Type B pancreatic cell (in vitro differentiated cells): ENCODE data around the gene KCNC1. TPM values are rescaled to one million over a fixed set of nuclear protein-coding genes. Genes with fewer than 3 reads are reported as not detected.

Experiments
- DNase-seq: peaks from one replicate; pipeline ENCODE4 v3.0.0; 2021; ENCODE audit warnings: mixed read lengths; ENCODE audit not compliant: unreplicated experiment; ENCODE audit errors: extremely low spot score
- H3K27ac Mint-ChIP-seq: 2 replicates; pipeline ENCODE4 v1.8.0; 2021; ENCODE audit warnings: mild to moderate bottlenecking, mixed read lengths
- H3K27me3 Mint-ChIP-seq: 2 replicates; pipeline ENCODE4 v1.8.0; 2021; ENCODE audit warnings: mixed read lengths
- H3K36me3 Mint-ChIP-seq: 2 replicates; pipeline ENCODE4 v1.8.0; 2021; ENCODE audit warnings: mixed read lengths
- H3K4me1 Mint-ChIP-seq: one replicate; pipeline ENCODE4 v1.8.0; 2021; ENCODE audit warnings: mixed read lengths; ENCODE audit not compliant: unreplicated experiment
- H3K4me3 Mint-ChIP-seq: 2 replicates; pipeline ENCODE4 v1.8.0; 2021; ENCODE audit warnings: mild to moderate bottlenecking, mixed read lengths
- H3K9me3 Mint-ChIP-seq: 2 replicates; pipeline ENCODE4 v1.8.0; 2021; ENCODE audit warnings: mixed read lengths
- total RNA-seq: library from RNA; stranded (reverse); gene quantifications from 2 replicates; pipeline ENCODE4 v1.2.1, GENCODE V29; 2021; ENCODE audit warnings: low replicate concordance
- TF ChIP-seq, protein P1 (sequence below): fragments of 200-600 bp; sonication (generic); conservative IDR thresholded peaks from 2 replicates; pipeline ENCODE4 v1.5.0; 2021; ENCODE audit warnings: antibody characterized with exemption, mild to moderate bottlenecking

Gene KCNC1
- total RNA-seq, 1 donor from 2014 or later: 2.8 TPM

DNA sequence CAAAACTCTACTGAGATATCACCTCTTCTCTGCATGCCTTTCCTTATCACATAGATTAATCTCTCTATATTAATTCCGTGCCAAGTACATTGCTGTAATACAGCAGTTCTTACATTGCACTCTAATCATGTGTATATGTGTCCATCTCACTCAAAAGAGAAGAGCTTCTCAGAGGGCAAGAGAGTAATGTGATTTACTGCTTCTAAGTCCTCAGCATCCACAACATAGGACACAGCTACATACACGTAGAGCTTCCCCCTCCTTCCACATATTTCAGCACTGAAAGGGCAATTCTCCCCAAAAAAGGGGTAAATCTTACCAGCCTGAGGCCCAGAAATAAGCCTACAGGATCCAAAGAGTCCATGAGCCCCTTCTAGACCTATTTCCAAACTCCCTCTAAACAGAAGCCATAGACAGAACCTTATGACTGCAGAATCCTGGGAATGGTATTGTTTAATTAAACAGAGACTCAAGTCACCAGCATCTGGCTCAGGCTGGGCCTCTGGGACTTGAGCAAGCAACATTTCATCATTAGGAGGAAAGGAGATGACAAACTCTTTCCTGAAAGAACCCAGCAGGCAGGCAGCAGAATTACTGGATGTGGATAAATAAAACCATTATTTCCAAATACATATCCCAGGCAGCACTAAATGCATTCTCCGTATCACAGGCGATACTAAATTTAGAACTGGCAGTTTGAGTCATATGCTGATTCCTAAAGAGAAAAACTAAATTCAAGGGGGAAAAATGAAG lies 87.2 kb downstream of the KCNC1 start:
- Mint-ChIP-seq H3K4me3 (no peak overlapping the region), H3K36me3 (no peaks in the 10 kb centered on the region), H3K27ac (no peak overlapping the region), H3K9me3 (no peaks in the 10 kb centered on the region), H3K27me3 (peaks cover 3% of the 10 kb centered on the region), H3K4me1 (peaks cover 5% of the 10 kb centered on the region)
- no peak for DNase-seq
- TF ChIP-seq, protein P1, sequence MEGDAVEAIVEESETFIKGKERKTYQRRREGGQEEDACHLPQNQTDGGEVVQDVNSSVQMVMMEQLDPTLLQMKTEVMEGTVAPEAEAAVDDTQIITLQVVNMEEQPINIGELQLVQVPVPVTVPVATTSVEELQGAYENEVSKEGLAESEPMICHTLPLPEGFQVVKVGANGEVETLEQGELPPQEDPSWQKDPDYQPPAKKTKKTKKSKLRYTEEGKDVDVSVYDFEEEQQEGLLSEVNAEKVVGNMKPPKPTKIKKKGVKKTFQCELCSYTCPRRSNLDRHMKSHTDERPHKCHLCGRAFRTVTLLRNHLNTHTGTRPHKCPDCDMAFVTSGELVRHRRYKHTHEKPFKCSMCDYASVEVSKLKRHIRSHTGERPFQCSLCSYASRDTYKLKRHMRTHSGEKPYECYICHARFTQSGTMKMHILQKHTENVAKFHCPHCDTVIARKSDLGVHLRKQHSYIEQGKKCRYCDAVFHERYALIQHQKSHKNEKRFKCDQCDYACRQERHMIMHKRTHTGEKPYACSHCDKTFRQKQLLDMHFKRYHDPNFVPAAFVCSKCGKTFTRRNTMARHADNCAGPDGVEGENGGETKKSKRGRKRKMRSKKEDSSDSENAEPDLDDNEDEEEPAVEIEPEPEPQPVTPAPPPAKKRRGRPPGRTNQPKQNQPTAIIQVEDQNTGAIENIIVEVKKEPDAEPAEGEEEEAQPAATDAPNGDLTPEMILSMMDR: no peak

DNA sequence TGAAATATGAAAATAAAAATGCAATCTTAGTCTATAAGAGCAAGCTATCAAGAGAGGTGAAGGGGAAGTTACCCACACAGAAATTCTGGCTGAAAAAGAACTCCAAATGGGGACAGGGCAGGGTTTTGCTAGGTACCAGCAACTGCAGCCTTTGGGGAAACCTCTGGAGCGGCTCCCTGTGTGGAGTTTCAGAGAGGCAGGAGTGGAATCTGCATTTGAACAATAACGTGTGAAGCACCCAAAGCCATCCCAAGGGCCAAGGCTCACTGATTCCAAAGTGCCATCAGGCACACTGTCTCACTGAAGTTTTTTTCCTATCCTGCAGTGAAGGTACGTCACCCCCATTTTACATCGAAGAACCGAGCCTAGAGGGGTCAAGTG lies 87.8 kb downstream of the KCNC1 start:
- peaks cover 3% of the 10 kb centered on the region for H3K27me3 Mint-ChIP-seq
- no peak overlapping the region for H3K4me3 Mint-ChIP-seq
- H3K36me3 Mint-ChIP-seq: no peaks in the 10 kb centered on the region

DNA sequence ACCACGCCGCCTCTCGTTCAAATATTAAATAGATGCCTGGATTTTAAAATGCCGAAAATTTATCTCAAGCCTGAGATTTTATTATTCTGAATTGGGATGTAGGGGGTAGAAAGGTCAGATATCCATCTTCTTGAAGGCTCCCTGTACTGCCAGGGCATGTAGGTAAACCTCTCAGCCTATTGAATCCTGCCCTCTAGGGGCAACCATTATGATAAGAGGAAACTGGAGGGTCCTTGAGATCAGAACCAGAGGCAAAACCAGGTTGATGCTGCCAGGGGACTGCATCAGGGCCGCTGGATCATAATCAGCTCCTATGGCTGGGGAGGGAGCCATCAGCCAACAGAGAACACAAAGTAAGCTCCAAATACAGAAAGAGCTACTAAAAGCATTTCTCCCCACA lies 92.4 kb downstream of the KCNC1 start:
- H3K27ac Mint-ChIP-seq: no peak overlapping the region
- no peak overlapping the region for H3K4me3 Mint-ChIP-seq
- TF ChIP-seq, protein P1: peak; percentile 52
- H3K4me1 Mint-ChIP-seq: peaks cover 3% of the 10 kb centered on the region
- H3K9me3 Mint-ChIP-seq: no peaks in the 10 kb centered on the region
- no peaks in the 10 kb centered on the region for H3K36me3 Mint-ChIP-seq
- no peaks in the 10 kb centered on the region for H3K27me3 Mint-ChIP-seq
- no peak for DNase-seq

More for the DNA sequence above, 87.8 kb downstream of the KCNC1 start:
- Mint-ChIP-seq H3K4me1 (peaks cover 5% of the 10 kb centered on the region), H3K9me3 (no peaks in the 10 kb centered on the region), H3K27ac (no peak overlapping the region)
- no peak for DNase-seq
- TF ChIP-seq, protein P1: no peak

DNA sequence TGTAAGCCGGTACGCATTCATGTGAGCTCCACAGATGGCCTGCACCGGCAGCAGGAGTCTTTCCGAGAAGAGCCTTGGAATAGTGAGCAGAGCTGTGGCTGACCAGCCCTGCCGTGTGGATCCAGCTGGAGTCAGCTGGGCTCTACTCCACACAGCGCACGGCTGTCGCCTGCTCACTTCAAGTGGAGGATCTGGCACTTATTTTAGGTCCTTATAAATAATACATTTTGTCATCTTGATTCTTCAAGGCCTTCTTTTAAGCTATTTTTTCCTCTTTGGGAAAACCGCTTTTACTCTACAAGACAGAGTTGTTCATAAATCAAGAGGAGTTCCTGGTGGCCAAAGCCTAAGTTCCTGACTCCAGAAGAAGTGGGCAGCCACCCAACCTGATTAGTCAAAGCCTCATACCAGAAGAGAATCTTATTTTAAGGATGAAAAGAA lies 93.8 kb downstream of the KCNC1 start:
- H3K9me3 Mint-ChIP-seq: no peaks in the 10 kb centered on the region
- no peak overlapping the region for H3K27ac Mint-ChIP-seq
- no peak overlapping the region for H3K4me3 Mint-ChIP-seq
- TF ChIP-seq, protein P1: no peak
- no peaks in the 10 kb centered on the region for H3K27me3 Mint-ChIP-seq
- no peak for DNase-seq
- H3K36me3 Mint-ChIP-seq: no peaks in the 10 kb centered on the region
- no peaks in the 10 kb centered on the region for H3K4me1 Mint-ChIP-seq

DNA sequence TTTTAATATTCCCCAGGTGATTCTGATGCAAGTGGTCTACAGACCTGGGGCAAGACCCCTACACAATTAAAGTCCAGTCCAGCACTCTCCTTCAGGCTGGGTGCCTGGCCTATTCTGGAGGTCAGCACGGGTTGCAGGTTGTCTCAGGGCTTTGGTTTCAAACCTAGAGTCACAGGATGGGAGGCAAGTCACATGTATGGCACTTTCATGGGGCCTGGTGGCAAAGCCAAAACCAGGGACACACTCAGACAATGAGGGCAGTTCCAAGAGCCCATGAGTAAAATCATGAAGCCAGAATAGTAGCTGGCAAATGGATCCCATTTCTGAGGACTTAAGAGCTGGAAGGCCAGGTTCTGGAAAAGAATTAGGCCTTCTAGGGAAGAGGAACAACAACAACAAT lies 96.6 kb downstream of the KCNC1 start:
- no peak for DNase-seq
- Mint-ChIP-seq H3K27me3 (no peaks in the 10 kb centered on the region), H3K27ac (no peak overlapping the region), H3K36me3 (no peaks in the 10 kb centered on the region), H3K9me3 (no peaks in the 10 kb centered on the region), H3K4me1 (no peaks in the 10 kb centered on the region), H3K4me3 (no peak overlapping the region)
- TF ChIP-seq, protein P1: no peak
